ENCODE measurements around the gene LSS.

Gene LSS

DNA sequence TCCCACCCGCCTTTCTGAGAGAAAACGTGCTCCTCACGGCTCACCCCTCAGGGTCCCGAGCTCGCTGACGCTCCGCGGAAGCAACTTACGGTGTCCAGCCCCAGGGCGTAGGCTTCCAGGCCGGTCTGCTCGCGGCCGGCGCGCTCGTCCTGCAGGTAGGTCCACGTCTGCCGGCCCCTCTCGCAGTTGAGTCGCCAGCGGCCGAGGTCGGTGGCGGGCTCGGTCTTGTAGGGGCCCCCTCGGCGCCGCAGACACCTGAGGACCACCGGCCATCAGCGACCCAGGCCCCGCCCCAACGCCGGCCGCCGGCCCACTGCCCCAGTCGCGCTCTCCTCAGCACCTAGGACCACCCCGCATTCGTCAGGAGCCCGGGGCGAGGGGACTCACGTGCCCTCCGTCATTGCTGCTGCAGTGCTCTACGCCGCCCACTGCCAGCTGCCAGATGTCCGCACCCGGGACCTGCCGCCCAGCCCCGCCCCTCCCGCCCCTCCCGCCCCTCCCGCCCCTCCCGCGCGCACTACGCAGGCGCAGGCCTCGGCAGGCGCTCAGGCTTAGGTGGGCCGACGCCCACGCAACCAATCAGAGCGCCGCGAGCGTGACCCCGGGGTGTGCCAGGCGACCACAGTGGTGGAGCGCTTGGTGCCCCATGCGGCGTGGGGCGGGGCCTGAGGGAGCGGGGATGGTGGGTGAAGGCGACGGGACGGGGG lies at the start of gene LSS:
TSS of gene LSS (minus strand) at position 430 of the 707 bp plus-strand sequence. CDS start at position 401, 29 bp downstream.
- peak; percentile 96 for DNase-seq

- DNase-seq, result no peak
Observed at GRCh38 chr21:46274797-46275390, 46.3 kb upstream of the LSS start.

DNA sequence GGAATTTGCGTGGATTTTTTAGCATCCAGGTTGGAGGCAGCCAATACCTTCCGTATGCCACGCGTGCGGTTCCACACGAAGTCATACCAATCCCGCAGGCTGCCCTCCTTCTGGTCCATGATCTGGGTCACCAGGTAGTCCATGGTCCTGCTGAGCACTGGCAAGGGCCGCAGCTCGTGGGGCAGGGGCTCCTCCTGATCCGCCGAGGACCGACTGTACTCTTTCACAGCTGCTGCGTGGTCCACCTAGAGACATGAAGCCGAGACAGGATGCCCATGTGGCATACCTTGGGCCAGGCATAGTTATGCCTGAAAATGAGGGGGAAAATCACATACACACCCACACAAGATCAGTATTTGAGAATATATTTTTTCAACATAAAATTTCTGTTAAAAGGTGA lies 44.8 kb upstream of the LSS start:
- no peak for DNase-seq

DNA sequence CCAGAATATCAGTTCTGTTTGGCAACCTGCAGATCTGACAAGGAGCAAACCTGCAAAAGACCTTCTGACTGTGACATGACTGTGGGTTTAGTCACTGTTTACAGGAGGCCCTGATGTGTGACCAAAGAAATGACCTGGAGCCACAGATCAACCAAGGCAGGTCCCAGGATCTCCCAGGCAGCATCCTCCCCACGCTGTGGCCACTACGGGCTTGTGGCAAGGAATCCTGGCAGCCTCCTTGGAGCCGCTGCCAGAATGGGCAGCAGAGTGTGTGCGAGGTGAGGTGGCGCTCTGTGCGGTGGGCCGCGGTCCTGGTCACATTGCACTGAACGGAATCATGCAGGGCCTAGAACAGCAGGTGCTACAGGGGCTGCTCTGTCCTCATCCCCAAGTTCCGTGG lies 40.9 kb upstream of the LSS start:
- no peak for DNase-seq

DNA sequence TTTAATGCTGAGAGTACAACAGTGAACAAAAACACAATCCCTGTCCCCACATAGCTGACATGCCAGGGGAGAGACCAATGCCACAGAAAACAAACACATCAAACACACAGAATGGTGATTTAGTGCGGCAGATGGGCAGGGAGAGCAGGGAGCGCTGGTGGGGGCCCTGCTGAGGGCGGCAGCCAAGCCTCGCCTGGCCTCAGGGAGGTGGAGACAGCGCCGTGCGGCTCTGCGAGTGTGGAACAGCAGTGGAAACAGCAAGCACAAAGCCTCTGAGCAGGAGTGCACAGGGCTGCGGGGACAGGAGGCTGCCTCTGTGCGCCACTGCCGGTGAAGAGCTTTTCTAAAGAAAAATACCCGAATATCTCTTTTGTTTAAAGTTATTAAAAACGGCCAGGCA lies 39.8 kb upstream of the LSS start:
- no peak for DNase-seq

GRCh38 chr21:46266946-46267345 lies 38.4 kb upstream of the LSS start:
- no peak for DNase-seq

- no peak for DNase-seq
Observed at GRCh38 chr21:46265736-46266525, 37.4 kb upstream of the LSS start.

DNA sequence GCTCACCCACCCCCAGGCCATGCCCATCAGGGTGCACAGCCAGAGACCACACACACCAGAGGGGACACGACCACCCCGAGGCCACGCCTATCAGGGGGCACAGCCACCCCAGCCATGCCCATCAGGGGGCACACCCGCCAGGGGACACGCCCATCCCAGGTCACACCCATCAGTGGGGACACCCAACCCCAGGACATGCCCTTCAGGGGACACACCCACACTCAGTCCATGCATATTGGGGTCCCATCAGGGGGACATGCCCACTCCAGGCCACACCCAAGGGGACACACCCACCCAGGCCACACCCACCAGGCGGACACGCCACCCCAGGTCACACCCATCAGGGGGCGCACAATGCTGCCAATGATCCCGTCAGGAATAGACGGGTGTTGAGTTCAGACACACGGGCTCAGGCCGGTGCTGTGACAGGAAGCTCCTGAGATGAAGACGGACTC lies 36.1 kb upstream of the LSS start:
- no peak for DNase-seq

GRCh38 chr21:46264046-46264689 lies 35.6 kb upstream of the LSS start:
- DNase-seq, result no peak

DNA sequence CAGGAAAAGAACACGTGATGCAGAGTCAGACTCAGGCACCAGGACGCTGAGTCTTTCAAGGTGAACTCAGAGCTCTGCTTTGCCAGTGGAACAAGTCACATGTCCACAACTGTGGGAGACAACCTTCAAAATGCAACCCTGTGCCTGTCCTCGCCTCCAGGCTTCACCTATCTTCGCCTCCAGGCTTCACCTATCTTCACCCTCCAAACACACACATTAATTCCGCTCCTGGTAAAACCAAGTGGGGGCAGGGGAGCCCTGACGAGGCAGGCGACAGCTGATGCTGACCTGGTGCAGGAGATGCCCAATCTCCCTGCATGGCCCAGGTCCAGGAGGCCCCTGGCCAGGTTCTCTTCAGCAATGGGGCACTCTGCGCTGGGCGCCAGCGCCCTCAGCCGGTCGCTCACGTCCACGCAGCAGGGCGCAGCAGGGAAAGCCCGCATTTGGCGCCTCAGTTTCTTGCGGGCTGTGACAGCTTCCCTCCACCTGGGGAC lies 28.0 kb upstream of the LSS start:
- DNase-seq, result no peak

- no peak for DNase-seq
Observed at GRCh38 chr21:46255758-46256337, 27.3 kb upstream of the LSS start.

- DNase-seq, result no peak
Observed at GRCh38 chr21:46255166-46255565, 26.6 kb upstream of the LSS start.

DNA sequence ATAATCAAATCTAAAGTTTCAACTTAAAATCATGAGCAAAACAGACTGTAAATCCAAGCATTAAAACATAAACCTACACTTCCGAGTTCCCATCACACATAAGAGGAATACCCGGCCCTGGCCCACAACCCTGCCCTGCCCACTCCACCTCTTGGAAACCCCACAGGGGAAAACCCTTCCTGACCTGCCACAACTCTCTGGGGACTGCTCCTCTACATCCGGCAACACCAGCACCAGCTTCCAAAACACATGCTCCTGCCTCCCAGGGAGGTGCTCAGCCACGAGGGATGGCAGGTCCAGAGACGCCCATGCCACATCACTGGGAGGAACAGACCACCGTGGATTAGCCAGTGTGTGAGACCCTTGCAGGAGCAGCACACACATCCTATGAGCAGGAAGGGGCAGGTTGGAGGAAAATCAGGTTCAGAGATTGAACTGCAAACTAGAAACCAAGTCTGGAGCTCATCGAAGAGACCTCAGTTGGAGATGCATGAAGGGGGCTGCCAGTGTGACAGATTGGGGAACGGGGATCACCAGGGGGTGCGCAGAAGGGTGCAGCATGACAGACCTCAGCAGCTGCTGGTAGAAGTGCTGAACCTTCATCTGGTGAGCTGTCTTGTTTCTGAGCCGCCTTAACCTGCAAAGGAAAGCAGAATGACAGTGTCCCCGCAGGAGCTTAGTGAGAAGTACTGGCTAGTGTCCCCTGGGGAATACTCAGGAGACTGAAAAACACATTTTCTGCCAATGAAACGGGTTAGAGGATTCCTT lies 25.8 kb upstream of the LSS start:
- no peak for DNase-seq

DNA sequence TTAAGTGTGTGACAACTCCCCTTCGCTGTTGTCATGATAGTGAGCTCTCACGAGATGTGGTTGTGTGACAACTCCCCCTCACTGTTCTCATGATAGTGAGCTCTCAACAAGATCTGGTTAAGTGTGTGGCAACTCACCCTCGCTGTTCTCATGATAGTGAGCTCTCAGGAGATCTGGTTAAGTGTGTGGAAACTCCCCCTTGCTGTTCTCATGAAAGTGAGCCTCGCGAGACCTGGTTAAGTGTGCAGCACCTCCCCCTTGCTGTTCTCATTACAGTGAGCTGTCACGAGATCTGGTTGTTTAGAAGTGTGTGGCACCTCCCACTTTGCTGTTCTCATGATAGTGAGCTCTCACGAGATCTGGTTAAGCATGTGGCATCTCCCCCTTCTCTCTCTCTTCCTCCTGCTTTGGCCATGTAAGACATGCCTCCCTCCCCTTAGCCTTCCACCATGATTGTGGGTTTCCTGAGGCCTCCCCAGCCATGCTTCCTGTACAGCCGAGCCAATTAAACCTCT lies 25.1 kb upstream of the LSS start:
- peak; percentile 36 for DNase-seq

DNA sequence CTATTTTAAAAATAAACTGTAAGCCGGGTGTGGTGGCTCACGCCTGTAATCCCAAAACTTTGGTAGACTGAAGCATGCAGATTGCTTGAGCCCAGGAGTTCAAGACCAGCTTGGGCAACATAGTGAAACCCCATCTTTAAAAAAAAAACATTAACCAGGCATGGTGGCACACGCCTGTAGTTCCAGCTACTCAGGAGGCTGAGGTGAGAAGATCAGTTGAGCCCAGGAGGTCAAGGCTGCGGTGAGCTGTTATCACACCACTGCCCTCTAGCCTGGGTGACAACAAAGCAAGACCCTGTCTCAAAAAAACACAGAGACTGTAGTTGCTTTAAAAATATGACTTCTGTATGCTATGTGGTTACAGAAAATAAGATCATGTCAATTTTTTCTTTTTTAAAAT lies 24.3 kb upstream of the LSS start:
- DNase-seq, result no peak

GRCh38 chr21:46250146-46250725 lies 21.7 kb upstream of the LSS start:
- no peak for DNase-seq

- DNase-seq, result no peak
Observed at GRCh38 chr21:46248827-46249226, 20.3 kb upstream of the LSS start.

GRCh38 chr21:46248422-46248782 lies 19.8 kb upstream of the LSS start:
- no peak for DNase-seq

GRCh38 chr21:46247699-46248421 lies 19.3 kb upstream of the LSS start:
- no peak for DNase-seq

DNA sequence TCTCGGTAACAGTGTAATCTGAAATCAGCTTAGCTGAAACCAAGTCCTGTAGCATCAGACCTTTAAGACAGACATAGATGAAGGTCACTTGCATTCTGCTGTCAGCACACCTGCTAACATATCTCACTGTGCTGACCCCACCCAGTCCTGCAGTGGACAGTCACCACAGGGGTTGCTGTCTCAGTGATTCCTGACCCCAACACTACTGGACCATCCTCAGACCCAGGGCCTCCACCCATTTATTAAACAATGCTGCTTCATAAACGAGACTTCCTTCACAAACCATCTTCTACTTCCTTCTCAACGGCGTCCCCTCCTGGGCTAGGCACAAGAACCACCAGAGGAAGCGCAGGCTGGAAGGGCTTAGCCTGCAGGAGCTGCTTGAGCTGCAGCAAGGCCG lies 17.8 kb upstream of the LSS start:
- DNase-seq, result no peak
